ENCODE measurements around the gene PLEKHA7.
"Not testable (repeated sequence)": the region's sequence is repeated elsewhere in the genome, so short reads cannot be mapped to it uniquely, and the experiment has no call there.

The PLEKHA7 gene

DNA sequence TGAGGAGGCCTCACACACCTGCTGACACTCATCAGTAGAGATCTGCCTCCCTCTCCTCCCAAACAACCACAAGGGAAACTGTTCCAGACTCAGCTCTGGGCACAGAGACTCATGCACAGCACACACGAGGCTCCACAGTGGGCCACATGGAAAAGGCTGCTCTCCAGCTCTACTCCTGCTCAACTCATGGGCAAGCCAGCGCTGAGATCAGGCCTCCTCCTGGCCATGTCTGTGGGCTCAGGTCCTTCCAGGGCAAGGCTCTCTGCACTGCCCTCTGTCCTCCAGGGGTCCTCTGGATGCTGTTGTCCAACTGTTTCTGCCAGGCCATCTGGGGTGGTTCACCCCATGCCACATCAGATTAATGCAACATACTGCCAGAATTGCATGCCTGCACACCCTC lies 46.0 kb downstream of the PLEKHA7 start:
- H3K27me3 ChIP-seq (replicated peaks; ENCODE audit: control insufficient read depth, insufficient read depth, low read length), result no peaks in the 10 kb centered on the region
- H3K4me3 ChIP-seq (replicated peaks; ENCODE audit: low read depth, low read length), result no peak overlapping the region
- DNase-seq (ENCODE audit: extremely low read depth, insufficient read length), result no peak
- TF ChIP-seq, protein P1, sequence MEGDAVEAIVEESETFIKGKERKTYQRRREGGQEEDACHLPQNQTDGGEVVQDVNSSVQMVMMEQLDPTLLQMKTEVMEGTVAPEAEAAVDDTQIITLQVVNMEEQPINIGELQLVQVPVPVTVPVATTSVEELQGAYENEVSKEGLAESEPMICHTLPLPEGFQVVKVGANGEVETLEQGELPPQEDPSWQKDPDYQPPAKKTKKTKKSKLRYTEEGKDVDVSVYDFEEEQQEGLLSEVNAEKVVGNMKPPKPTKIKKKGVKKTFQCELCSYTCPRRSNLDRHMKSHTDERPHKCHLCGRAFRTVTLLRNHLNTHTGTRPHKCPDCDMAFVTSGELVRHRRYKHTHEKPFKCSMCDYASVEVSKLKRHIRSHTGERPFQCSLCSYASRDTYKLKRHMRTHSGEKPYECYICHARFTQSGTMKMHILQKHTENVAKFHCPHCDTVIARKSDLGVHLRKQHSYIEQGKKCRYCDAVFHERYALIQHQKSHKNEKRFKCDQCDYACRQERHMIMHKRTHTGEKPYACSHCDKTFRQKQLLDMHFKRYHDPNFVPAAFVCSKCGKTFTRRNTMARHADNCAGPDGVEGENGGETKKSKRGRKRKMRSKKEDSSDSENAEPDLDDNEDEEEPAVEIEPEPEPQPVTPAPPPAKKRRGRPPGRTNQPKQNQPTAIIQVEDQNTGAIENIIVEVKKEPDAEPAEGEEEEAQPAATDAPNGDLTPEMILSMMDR (IDR thresholded peaks at IDR 0.05; ENCODE audit: insufficient read depth, low read length, poor library complexity, severe bottlenecking), result no peak
- no peaks in the 10 kb centered on the region for H3K36me3 ChIP-seq (ENCODE audit: control insufficient read depth, insufficient read depth, low read length)

DNA sequence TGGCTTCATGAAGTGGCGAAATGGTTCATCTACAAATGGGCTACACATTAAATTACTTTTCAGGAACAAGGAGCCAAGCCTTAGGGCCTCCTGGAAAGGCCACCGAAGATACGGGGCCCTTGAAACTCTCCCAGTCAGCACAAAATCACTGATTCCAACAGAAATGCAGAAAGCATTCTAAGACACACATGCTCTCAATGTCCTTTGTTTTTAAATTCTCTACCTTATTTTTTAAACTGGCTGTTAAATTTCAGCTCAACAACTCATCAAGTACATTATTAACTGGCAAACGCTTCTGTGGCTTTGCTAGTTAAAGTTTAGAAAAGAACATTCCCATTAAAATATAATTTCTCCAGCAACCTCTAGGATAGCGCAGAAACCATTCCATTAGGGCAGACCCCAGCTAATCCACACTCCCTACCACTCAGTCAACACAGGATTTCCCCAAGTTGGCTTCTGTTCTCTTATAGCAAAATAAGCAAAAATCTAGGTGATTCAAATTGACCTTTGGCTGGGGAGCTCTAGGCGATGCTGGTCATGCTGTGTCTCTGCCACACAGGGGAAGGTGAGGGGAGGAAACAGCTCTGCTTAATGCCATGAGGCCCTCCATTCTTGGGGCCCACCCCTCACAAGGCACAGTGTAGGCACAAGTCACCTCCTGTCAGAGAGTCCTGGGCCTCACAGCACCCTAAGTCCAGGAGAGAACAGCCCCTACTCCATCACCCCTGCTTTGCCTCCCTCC lies 47.1 kb downstream of the PLEKHA7 start:
- no peak for DNase-seq (ENCODE audit: extremely low read depth, insufficient read length)
- Histone ChIP-seq H3K36me3 (ENCODE audit: control insufficient read depth, insufficient read depth, low read length) (no peaks in the 10 kb centered on the region), H3K27me3 (replicated peaks; ENCODE audit: control insufficient read depth, insufficient read depth, low read length) (no peaks in the 10 kb centered on the region), H3K4me3 (replicated peaks; ENCODE audit: low read depth, low read length) (no peak overlapping the region)
- TF ChIP-seq, protein P1 (IDR thresholded peaks at IDR 0.05; ENCODE audit: insufficient read depth, low read length, poor library complexity, severe bottlenecking), result no peak

GRCh38 chr11:16964501-16964900 lies 49.7 kb downstream of the PLEKHA7 start:
- TF ChIP-seq, protein P1 (IDR thresholded peaks at IDR 0.05; ENCODE audit: insufficient read depth, low read length, poor library complexity, severe bottlenecking), result no peak
- Histone ChIP-seq H3K36me3 (ENCODE audit: control insufficient read depth, insufficient read depth, low read length) (no peaks in the 10 kb centered on the region), H3K4me3 (replicated peaks; ENCODE audit: low read depth, low read length) (no peak overlapping the region), H3K27me3 (replicated peaks; ENCODE audit: control insufficient read depth, insufficient read depth, low read length) (no peaks in the 10 kb centered on the region)
- DNase-seq (ENCODE audit: extremely low read depth, insufficient read length), result no peak

- H3K4me3 ChIP-seq (replicated peaks; ENCODE audit: low read depth, low read length), result no peak overlapping the region
- TF ChIP-seq, protein P1 (IDR thresholded peaks at IDR 0.05; ENCODE audit: insufficient read depth, low read length, poor library complexity, severe bottlenecking), result no peak
- no peaks in the 10 kb centered on the region for H3K27me3 ChIP-seq (replicated peaks; ENCODE audit: control insufficient read depth, insufficient read depth, low read length)
- DNase-seq (ENCODE audit: extremely low read depth, insufficient read length), result no peak
- H3K36me3 ChIP-seq (ENCODE audit: control insufficient read depth, insufficient read depth, low read length), result no peaks in the 10 kb centered on the region
Measured at GRCh38 chr11:16963316-16963876, 50.8 kb downstream of the PLEKHA7 start.

GRCh38 chr11:16962589-16962988 lies 51.6 kb downstream of the PLEKHA7 start:
- not testable (repeated sequence) for H3K27me3 ChIP-seq (replicated peaks; ENCODE audit: control insufficient read depth, insufficient read depth, low read length); H3K36me3 ChIP-seq (ENCODE audit: control insufficient read depth, insufficient read depth, low read length); DNase-seq (ENCODE audit: extremely low read depth, insufficient read length); H3K4me3 ChIP-seq (replicated peaks; ENCODE audit: low read depth, low read length)

- DNase-seq (ENCODE audit: extremely low read depth, insufficient read length), result no peak
- TF ChIP-seq, protein P1 (IDR thresholded peaks at IDR 0.05; ENCODE audit: insufficient read depth, low read length, poor library complexity, severe bottlenecking), result no peak
- H3K4me3 ChIP-seq (replicated peaks; ENCODE audit: low read depth, low read length), result no peak overlapping the region
Measured at GRCh38 chr11:16962146-16962545, 52.1 kb downstream of the PLEKHA7 start.

More at GRCh38 chr11:16962146-16962545, 52.1 kb downstream of the PLEKHA7 start:
- H3K27me3 ChIP-seq (replicated peaks; ENCODE audit: control insufficient read depth, insufficient read depth, low read length), result no peaks in the 10 kb centered on the region
- H3K36me3 ChIP-seq (ENCODE audit: control insufficient read depth, insufficient read depth, low read length), result no peaks in the 10 kb centered on the region

Data from GM06990 (cell line).